Transverse colon (tissue), 4 donors: ENCODE data around the gene ZNF76.

ENCODE experiments used
- CTCF ChIP-seq, 5 experiments: fragments of 200-600 bp in 3 of 5; fragments of 450-650 bp in 2 of 5; sonication (generic) in 3 of 5; IDR thresholded peaks; 1 replicate in 2 of 5; 2 replicates in 3 of 5; pipeline ENCODE4 v1.5.1; 2016 to 2017; ENCODE audit warnings: antibody characterized with exemption in 5 of 5, inconsistent platforms in 3 of 5, mild to moderate bottlenecking in 2 of 5, moderate library complexity in 1 of 5
- POLR2A ChIP-seq: fragments of 450-650 bp; IDR thresholded peaks from one replicate; pipeline ENCODE4 v1.6.1; 2016; ENCODE audit warnings: antibody characterized with exemption, mild to moderate bottlenecking, moderate library complexity
- POLR2AphosphoS5 ChIP-seq, 3 donors: sonication (generic); formaldehyde crosslinking; IDR thresholded peaks; one replicate each; pipeline ENCODE4 v1.6.1; 2016; ENCODE audit warnings: antibody characterized with exemption in 3 of 3

- peak; percentile 58 to 74 (median 71) for TF ChIP-seq POLR2AphosphoS5 (IDR thresholded peaks at IDR 0.05)
- peak; percentile 54 to 90 (median 68) for TF ChIP-seq CTCF (IDR thresholded peaks at IDR 0.05)
- TF ChIP-seq POLR2A = peak; percentile 70
Observed at GRCh38 chr6:35297601-35298481, 38.3 kb downstream of the ZNF76 start, which contains the start of gene DEF6.
